Measurements from ENCODE around the gene LDLRAD4. TPM values are rescaled to one million over a fixed set of nuclear protein-coding genes. Genes with fewer than 3 reads are reported as not detected.

LDLRAD4 gene
- total and polyA plus RNA-seq, 2 donors = 46.9 to 80.0 TPM

DNA sequence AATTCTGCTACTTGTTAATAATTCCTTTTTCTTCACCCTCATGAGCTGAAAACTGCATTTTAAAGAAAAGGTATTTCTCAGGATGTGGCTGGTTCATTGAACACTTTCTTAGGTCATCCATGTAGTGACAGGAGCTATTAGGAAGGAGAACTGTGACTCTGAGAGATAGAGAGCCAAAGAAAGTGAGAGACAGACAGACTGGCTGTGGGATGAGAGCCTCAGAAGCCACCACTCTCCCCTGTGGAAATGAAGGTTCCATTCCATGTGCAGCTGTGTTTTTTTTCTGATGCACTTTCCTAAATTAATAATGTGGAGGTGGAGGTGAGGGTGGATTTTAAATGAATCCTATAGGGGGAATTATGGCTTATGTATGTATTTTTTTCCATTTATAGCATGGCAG is 394.5 kb downstream of the LDLRAD4 start:
- no peaks in the 10 kb centered on the region for H3K9me3 ChIP-seq (ENCODE audit: control insufficient read depth in 2 of 2, insufficient read depth in 1 of 2, low read length in 1 of 2)
- peaks cover 8 to 16% of the 10 kb centered on the region in 2 donors for H3K36me3 ChIP-seq (ENCODE audit: control insufficient read depth in 2 of 2, insufficient read depth in 2 of 2, low read length in 1 of 2)
- no peaks in the 10 kb centered on the region for H3K27me3 ChIP-seq (ENCODE audit: control insufficient read depth in 2 of 2, insufficient read depth in 1 of 2, low read length in 1 of 2)
- DNase-seq (ENCODE audit: low read depth in 6 of 9, low spot score in 9 of 9) = no peak
- H3K27ac ChIP-seq (ENCODE audit: low read depth in 1 of 2, low read length in 1 of 2) = peak overlapping the region; percentile 80 to 96
- H3K4me1 ChIP-seq (ENCODE audit: control insufficient read depth in 2 of 2, insufficient read depth in 2 of 2, low read length in 2 of 2) = peaks cover 56 to 89% of the 10 kb centered on the region in 2 donors
- peak overlapping the region; percentile 59 to 65 for H3K4me3 ChIP-seq (ENCODE audit: low read length in 2 of 2)

DNA sequence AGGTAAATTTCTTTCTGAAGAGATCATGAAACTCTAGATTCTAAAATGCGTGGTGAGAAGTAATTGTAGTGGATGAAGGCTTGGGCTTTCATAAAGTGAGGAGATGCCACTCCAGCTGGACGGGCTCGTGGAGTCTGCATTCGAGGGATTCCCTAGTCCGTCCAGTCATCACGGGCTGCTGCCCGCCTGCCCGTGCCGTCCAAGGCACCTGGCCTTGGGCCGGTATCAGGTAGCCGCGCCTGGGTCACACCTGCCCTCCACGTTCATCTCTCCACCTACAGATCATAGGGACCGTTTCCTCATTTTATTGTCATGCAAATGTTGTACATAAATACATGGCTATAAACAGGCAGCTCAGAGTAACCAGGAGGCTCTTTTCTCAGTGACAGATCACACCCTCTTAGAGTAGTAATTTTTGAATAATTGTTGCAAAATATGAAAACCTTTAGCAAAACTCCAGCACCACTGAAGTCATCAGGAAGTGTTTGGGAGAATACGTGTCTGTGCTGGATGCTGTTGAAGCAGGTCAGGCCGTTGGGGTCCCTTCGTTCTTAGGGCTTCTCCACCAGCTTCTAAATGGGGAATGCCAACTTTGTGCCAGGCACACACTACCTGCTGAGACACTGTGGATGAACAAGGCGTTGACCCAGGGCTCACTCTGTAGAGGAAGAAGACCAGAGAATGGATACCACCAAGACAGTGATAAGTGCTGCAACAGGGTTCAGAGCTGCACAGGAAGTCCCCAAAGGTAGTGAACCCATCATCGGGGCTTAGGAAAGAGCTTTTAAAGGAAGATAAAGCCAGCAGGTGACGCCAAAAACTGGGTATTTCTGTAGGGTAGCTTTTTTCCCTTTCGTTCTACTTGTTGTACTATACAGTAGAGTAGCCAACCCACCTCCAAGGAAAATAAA is 395.3 kb downstream of the LDLRAD4 start:
- H3K36me3 ChIP-seq (ENCODE audit: control insufficient read depth in 2 of 2, insufficient read depth in 2 of 2, low read length in 1 of 2) = peaks cover 9 to 23% of the 10 kb centered on the region in 2 donors
- 11% methylated on average over 21 of the region's 21 CpGs for WGBS
- peaks cover 63 to 89% of the 10 kb centered on the region in 2 donors for H3K4me1 ChIP-seq (ENCODE audit: control insufficient read depth in 2 of 2, insufficient read depth in 2 of 2, low read length in 2 of 2)
- H3K27ac ChIP-seq (ENCODE audit: low read depth in 1 of 2, low read length in 1 of 2) = peak overlapping the region; percentile 88 to 96
- peak overlapping the region; percentile 59 to 65 for H3K4me3 ChIP-seq (ENCODE audit: low read length in 2 of 2)
- no peaks in the 10 kb centered on the region for H3K27me3 ChIP-seq (ENCODE audit: control insufficient read depth in 2 of 2, insufficient read depth in 1 of 2, low read length in 1 of 2)
- no peaks in the 10 kb centered on the region for H3K9me3 ChIP-seq (ENCODE audit: control insufficient read depth in 2 of 2, insufficient read depth in 1 of 2, low read length in 1 of 2)
- peak in 2 of 9 donors; percentile 54 to 76 for DNase-seq (ENCODE audit: low read depth in 6 of 9, low spot score in 9 of 9)

DNA sequence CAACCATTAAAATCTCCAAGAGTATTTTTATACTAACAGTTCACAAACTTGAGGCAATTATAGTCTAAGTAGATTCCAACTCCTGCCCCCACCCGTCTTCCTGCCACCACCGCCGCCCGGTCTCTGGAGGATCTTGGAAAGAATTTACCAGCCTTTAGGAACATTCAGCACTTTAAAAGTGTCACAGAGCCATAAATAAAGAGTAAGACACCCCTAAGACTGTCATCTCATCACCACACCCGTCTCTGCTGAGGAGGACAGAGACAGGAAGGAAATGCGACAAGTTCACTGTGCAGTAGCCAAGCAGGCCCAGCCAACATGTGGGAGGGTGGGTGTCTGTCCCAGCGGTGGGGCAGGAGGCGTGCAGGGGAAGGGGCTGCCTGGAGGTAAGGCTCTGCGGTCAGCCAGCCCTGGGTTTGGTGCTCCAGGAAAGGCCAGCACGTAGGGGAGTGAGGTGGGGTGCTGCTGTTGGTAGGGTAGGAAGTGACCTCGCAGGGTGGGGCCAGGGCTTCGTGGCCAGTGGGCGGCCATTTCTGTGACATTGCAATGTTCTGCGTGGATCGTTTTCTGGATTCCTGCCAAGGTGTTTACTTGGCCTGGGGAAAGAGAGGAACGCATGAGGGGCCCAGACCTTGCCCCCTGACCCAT is 396.2 kb downstream of the LDLRAD4 start:
- H3K27ac ChIP-seq (ENCODE audit: low read depth in 1 of 2, low read length in 1 of 2) = peak overlapping the region; percentile 81 to 96
- peak in 2 of 9 donors; percentile 54 to 72 for DNase-seq (ENCODE audit: low read depth in 6 of 9, low spot score in 9 of 9)
- H3K9me3 ChIP-seq (ENCODE audit: control insufficient read depth in 2 of 2, insufficient read depth in 1 of 2, low read length in 1 of 2) = no peaks in the 10 kb centered on the region
- peaks cover 12 to 30% of the 10 kb centered on the region in 2 donors for H3K36me3 ChIP-seq (ENCODE audit: control insufficient read depth in 2 of 2, insufficient read depth in 2 of 2, low read length in 1 of 2)
- WGBS = 8% methylated on average over 16 of the region's 16 CpGs
- H3K4me1 ChIP-seq (ENCODE audit: control insufficient read depth in 2 of 2, insufficient read depth in 2 of 2, low read length in 2 of 2) = peaks cover 60 to 89% of the 10 kb centered on the region in 2 donors
- peak overlapping the region; percentile 59 to 65 for H3K4me3 ChIP-seq (ENCODE audit: low read length in 2 of 2)
- H3K27me3 ChIP-seq (ENCODE audit: control insufficient read depth in 2 of 2, insufficient read depth in 1 of 2, low read length in 1 of 2) = no peaks in the 10 kb centered on the region

DNA sequence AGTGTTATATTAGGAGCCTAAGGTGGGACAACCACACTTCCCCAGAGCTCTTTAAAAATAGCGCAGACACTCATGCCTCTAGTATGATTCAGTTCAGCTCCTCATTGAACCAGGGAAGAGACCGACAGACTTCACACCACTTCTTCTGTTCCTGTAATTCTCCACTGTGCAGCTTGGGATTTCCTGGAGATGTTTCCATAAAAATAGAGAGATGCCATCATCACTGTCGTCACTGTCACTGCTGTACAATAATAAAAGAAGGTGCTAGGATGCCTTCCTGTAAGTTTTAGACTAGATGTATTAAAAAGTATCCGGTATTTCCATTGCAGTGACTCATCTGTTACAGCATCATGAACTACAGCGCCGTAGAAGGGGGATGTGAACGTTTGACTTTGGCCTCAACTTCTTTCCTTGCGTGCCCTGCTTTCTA is 396.9 kb downstream of the LDLRAD4 start:
- Histone ChIP-seq H3K4me1 (ENCODE audit: control insufficient read depth in 2 of 2, insufficient read depth in 2 of 2, low read length in 2 of 2) (peaks cover 62 to 88% of the 10 kb centered on the region in 2 donors), H3K27ac (ENCODE audit: low read depth in 1 of 2, low read length in 1 of 2) (peak overlapping the region; percentile 68 to 96)

DNA sequence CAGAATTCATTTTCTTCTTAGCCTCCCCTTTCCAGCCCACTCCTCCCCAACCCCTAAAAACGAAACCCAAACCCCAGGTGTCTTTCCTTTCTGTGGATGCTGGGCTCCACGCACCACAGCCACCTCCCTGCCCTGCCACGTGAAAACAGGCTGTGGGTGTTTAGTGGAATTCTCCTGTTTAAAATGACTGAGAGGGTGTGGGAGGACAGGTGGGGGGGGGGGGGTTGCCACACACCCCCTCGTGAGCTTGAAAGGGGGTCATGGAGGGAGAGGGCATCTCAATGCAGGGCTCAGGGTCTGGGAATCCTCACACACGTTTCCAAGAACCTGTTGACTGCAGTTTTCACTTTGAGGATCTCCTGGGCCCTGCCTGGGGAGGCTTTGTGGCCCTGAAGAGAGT is 397.5 kb downstream of the LDLRAD4 start:
- 6% methylated on average over 5 of the region's 5 CpGs for WGBS
- H3K27ac ChIP-seq (ENCODE audit: low read depth in 1 of 2, low read length in 1 of 2) = peak overlapping the region; percentile 64 to 96
- H3K4me1 ChIP-seq (ENCODE audit: control insufficient read depth in 2 of 2, insufficient read depth in 2 of 2, low read length in 2 of 2) = peaks cover 56 to 84% of the 10 kb centered on the region in 2 donors

More for the DNA sequence above, 396.9 kb downstream of the LDLRAD4 start:
- 32% methylated on average over 8 of the region's 8 CpGs for WGBS
- peaks cover 19 to 37% of the 10 kb centered on the region in 2 donors for H3K36me3 ChIP-seq (ENCODE audit: control insufficient read depth in 2 of 2, insufficient read depth in 2 of 2, low read length in 1 of 2)
- no peaks in the 10 kb centered on the region for H3K9me3 ChIP-seq (ENCODE audit: control insufficient read depth in 2 of 2, insufficient read depth in 1 of 2, low read length in 1 of 2)
- DNase-seq (ENCODE audit: low read depth in 6 of 9, low spot score in 9 of 9) = peak in 1 of 9 donors; percentile 36
- H3K4me3 ChIP-seq (ENCODE audit: low read length in 2 of 2) = peak overlapping the region; percentile 59 to 65
- no peaks in the 10 kb centered on the region for H3K27me3 ChIP-seq (ENCODE audit: control insufficient read depth in 2 of 2, insufficient read depth in 1 of 2, low read length in 1 of 2)

DNA sequence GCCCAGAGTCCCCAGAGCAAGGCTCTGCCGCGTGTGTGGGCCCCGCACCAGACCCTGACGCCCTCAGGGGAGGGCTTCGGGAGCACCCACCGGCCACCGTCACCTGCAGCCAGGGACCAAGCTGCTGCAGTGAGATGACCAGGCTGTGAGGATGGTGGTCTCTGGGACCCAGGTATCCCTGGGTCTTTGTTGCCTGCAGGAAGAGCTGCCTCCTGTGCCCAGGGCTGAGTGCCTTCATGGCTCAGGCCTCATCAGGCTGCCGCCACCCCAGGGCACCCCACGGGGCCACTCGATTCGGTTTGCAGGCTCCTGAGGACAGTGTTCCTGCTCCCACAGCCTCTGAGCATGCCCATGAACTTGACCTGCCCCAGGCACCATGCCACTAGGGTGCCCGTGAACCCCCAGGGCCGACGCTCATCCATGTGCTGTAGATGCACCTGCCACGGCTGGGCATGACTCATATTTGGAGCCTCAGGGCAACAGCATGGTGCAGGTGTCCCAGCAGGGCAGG is 398.0 kb downstream of the LDLRAD4 start:
- H3K4me1 ChIP-seq (ENCODE audit: control insufficient read depth in 2 of 2, insufficient read depth in 2 of 2, low read length in 2 of 2) = peaks cover 53 to 79% of the 10 kb centered on the region in 2 donors
- 60% methylated on average over 15 of the region's 15 CpGs for WGBS

More for the DNA sequence above, 397.5 kb downstream of the LDLRAD4 start:
- Histone ChIP-seq H3K27me3 (ENCODE audit: control insufficient read depth in 2 of 2, insufficient read depth in 1 of 2, low read length in 1 of 2) (no peaks in the 10 kb centered on the region), H3K36me3 (ENCODE audit: control insufficient read depth in 2 of 2, insufficient read depth in 2 of 2, low read length in 1 of 2) (peaks cover 25 to 43% of the 10 kb centered on the region in 2 donors), H3K4me3 (ENCODE audit: low read length in 2 of 2) (peak overlapping the region; percentile 59 to 65), H3K9me3 (ENCODE audit: control insufficient read depth in 2 of 2, insufficient read depth in 1 of 2, low read length in 1 of 2) (no peaks in the 10 kb centered on the region)
- DNase-seq (ENCODE audit: low read depth in 6 of 9, low spot score in 9 of 9) = peak in 1 of 9 donors; percentile 42

DNA sequence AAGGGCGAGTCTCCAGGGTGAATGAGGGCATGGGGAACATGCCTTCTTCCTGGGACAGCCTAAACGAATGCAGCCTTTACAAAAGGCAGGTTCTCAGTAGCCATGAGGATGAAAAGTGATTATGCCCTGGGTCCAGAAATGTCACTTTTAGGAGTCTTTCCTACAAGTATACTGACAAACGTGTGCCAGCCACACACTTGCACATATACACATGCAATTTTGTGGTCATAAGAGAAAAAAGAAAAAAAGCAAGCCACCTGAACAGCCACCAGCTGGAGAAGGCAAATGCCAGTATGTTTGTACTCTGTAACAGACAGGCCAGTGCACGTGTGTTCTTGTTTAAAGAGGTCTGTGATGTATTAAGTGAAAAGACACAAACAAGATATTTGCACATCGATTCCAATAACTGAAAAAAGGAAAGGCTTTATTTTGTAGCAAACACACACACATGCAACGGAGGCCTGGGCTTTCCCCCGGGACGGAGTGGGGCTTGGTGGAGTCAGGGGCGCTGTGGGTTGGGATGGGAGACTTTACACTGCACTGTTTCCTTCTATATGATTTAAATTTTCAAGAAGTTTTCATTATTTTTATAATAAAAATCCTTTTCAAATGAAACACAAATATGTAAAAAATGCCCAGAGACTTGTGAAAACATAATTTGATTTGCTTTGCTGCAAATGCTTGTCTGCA is 399.4 kb downstream of the LDLRAD4 start:
- peaks cover 47 to 79% of the 10 kb centered on the region in 2 donors for H3K4me1 ChIP-seq (ENCODE audit: control insufficient read depth in 2 of 2, insufficient read depth in 2 of 2, low read length in 2 of 2)
- WGBS = 47% methylated on average over 9 of the region's 9 CpGs
- H3K36me3 ChIP-seq (ENCODE audit: control insufficient read depth in 2 of 2, insufficient read depth in 2 of 2, low read length in 1 of 2) = peaks cover 44 to 62% of the 10 kb centered on the region in 2 donors

More for the DNA sequence above, 398.0 kb downstream of the LDLRAD4 start:
- Histone ChIP-seq H3K27me3 (ENCODE audit: control insufficient read depth in 2 of 2, insufficient read depth in 1 of 2, low read length in 1 of 2) (no peaks in the 10 kb centered on the region), H3K4me3 (ENCODE audit: low read length in 2 of 2) (peak overlapping the region; percentile 59 to 65), H3K36me3 (ENCODE audit: control insufficient read depth in 2 of 2, insufficient read depth in 2 of 2, low read length in 1 of 2) (peaks cover 30 to 48% of the 10 kb centered on the region in 2 donors), H3K27ac (ENCODE audit: low read depth in 1 of 2, low read length in 1 of 2) (peak overlapping the region; percentile 58 to 96), H3K9me3 (ENCODE audit: control insufficient read depth in 2 of 2, insufficient read depth in 1 of 2, low read length in 1 of 2) (no peaks in the 10 kb centered on the region)
- peak in 1 of 9 donors; percentile 56 for DNase-seq (ENCODE audit: low read depth in 6 of 9, low spot score in 9 of 9)

DNA sequence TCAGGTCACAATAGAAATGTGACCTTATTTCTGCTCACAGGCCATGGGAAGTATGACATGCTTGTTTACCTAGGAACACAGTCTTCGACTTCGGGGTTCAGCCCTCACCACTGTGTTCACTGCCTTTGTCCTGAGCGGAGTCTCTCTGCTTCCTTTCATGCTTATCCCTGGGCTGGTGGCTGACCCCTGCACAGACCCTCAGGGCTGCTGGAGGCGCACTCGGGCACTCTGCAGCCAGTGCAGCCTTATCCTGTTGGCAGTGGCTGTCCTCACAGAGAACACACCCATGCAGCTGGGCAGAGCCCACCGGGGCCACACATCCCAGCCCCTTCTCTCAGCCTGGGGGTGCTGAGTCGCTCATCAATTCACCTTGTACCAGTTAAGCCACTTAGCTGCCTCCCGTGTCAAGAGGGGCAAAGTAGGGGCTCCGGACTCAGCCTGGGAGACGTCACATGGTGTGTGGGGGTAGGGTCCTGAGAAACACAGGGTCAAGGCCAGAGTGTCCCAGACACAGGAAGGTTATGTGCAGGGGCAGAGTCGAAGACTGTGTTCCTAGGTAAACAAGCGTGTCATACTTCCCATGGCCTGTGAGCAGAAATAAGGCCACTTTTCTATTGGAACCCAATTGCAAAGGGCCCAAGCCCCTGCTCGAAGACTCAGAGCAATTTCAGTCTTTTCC is 400.3 kb downstream of the LDLRAD4 start:
- no peak for DNase-seq (ENCODE audit: low read depth in 6 of 9, low spot score in 9 of 9)
- Histone ChIP-seq H3K27ac (ENCODE audit: low read depth in 1 of 2, low read length in 1 of 2) (peak overlapping the region; percentile 6 to 25), H3K4me1 (ENCODE audit: control insufficient read depth in 2 of 2, insufficient read depth in 2 of 2, low read length in 2 of 2) (peaks cover 47 to 83% of the 10 kb centered on the region in 2 donors), H3K4me3 (ENCODE audit: low read length in 2 of 2) (no peak overlapping the region), H3K9me3 (ENCODE audit: control insufficient read depth in 2 of 2, insufficient read depth in 1 of 2, low read length in 1 of 2) (no peaks in the 10 kb centered on the region), H3K27me3 (ENCODE audit: control insufficient read depth in 2 of 2, insufficient read depth in 1 of 2, low read length in 1 of 2) (no peaks in the 10 kb centered on the region), H3K36me3 (ENCODE audit: control insufficient read depth in 2 of 2, insufficient read depth in 2 of 2, low read length in 1 of 2) (peaks cover 53 to 67% of the 10 kb centered on the region in 2 donors)
- 94% methylated on average over 13 of the region's 13 CpGs for WGBS

More for the DNA sequence above, 399.4 kb downstream of the LDLRAD4 start:
- H3K9me3 ChIP-seq (ENCODE audit: control insufficient read depth in 2 of 2, insufficient read depth in 1 of 2, low read length in 1 of 2) = no peaks in the 10 kb centered on the region
- peak in 2 of 9 donors; percentile 54 to 75 for DNase-seq (ENCODE audit: low read depth in 6 of 9, low spot score in 9 of 9)
- peak overlapping the region; percentile 55 to 96 for H3K27ac ChIP-seq (ENCODE audit: low read depth in 1 of 2, low read length in 1 of 2)
- no peaks in the 10 kb centered on the region for H3K27me3 ChIP-seq (ENCODE audit: control insufficient read depth in 2 of 2, insufficient read depth in 1 of 2, low read length in 1 of 2)
- peak overlapping the region; percentile 6 to 7 for H3K4me3 ChIP-seq (ENCODE audit: low read length in 2 of 2)
